Common myeloid progenitor, CD34-positive (primary cell): ENCODE results near the gene CFLAR.
"Not testable (repeated sequence)": the region's sequence is repeated elsewhere in the genome, so short reads cannot be mapped to it uniquely, and the experiment has no call there.

Experiments used
- CTCF ChIA-PET: fragments of 350-600 bp; sonication (Branson Sonifier 250); formaldehyde crosslinking; loops from one replicate; lab custom pipeline; 2021; ENCODE audit warnings: antibody characterized with exemption; lab: Charles Lee
- POLR2A ChIA-PET: fragments of 350-600 bp; sonication (Branson Sonifier 250); formaldehyde crosslinking; loops from one replicate; lab custom pipeline; 2021; ENCODE audit warnings: antibody characterized with exemption; lab: Charles Lee
- DNase-seq, 3 donors: peaks; one replicate each; pipeline versions ENCODE4 v3.0.0 to v3.0.0-alpha.2; 2013
- H3K27ac ChIP-seq, 2 experiments: 1 replicate in 1 of 2; 2 replicates in 1 of 2; pipeline ENCODE4 v1.7.0; 2013; ENCODE audit warnings: inconsistent platforms in 2 of 2, low read length in 2 of 2, mild to moderate bottlenecking in 2 of 2, low read depth in 1 of 2, moderate library complexity in 1 of 2; ENCODE audit not compliant: severe bottlenecking in 2 of 2, insufficient read depth in 1 of 2, poor library complexity in 1 of 2
- H3K27me3 ChIP-seq, 5 experiments: replicated peaks in 2 of 5; 1 replicate in 3 of 5; 2 replicates in 2 of 5; pipeline versions ENCODE4 v1.6.1 to v1.7.0; 2013; ENCODE audit warnings: low read length in 4 of 5, mild to moderate bottlenecking in 2 of 5, moderate library complexity in 2 of 5, inconsistent platforms in 1 of 5; ENCODE audit not compliant: insufficient read depth in 5 of 5, control insufficient read depth in 4 of 5
- H3K36me3 ChIP-seq, 4 experiments: 1 replicate in 2 of 4; 2 replicates in 2 of 4; pipeline versions ENCODE4 v1.6.1 to v1.7.0; 2013; ENCODE audit warnings: low read length in 3 of 4, control low read depth in 1 of 4, mild to moderate bottlenecking in 1 of 4; ENCODE audit not compliant: control insufficient read depth in 4 of 4, insufficient read depth in 4 of 4
- H3K4me1 ChIP-seq, 4 experiments: 1 replicate in 3 of 4; 2 replicates in 1 of 4; pipeline versions ENCODE4 v1.6.1 to v1.7.1; 2013; ENCODE audit warnings: low read length in 3 of 4, mild to moderate bottlenecking in 3 of 4, control low read depth in 1 of 4, inconsistent platforms in 1 of 4, moderate library complexity in 1 of 4; ENCODE audit not compliant: control insufficient read depth in 4 of 4, insufficient read depth in 4 of 4; ENCODE audit errors: control extremely low read depth in 1 of 4
- H3K4me3 ChIP-seq, 7 experiments: 1 replicate in 4 of 7; 2 replicates in 3 of 7; pipeline versions ENCODE4 v1.5.1 to v1.7.0; 2013; ENCODE audit warnings: mild to moderate bottlenecking in 7 of 7, low read length in 6 of 7, moderate library complexity in 6 of 7, inconsistent platforms in 2 of 7, low read depth in 2 of 7, control low read depth in 1 of 7; ENCODE audit not compliant: insufficient read depth in 4 of 7, control insufficient read depth in 1 of 7; ENCODE audit errors: extremely low read depth in 1 of 7
- H3K9me3 ChIP-seq, 5 experiments: 1 replicate in 4 of 5; 2 replicates in 1 of 5; pipeline versions ENCODE4 v1.6.1 to v1.7.1; 2013; ENCODE audit warnings: low read length in 4 of 5, mild to moderate bottlenecking in 2 of 5, inconsistent platforms in 1 of 5, low read depth in 1 of 5, moderate library complexity in 1 of 5; ENCODE audit not compliant: control insufficient read depth in 4 of 5, insufficient read depth in 2 of 5; ENCODE audit errors: control extremely low read depth in 1 of 5
- whole genome bisulfite sequencing: methylation state at CpG from one replicate; pipeline ENCODE4 v1.1.5; 2013; ENCODE audit not compliant: insufficient coverage; 5-methylcytosine and 5-hydroxymethylcytosine counted together

The CFLAR gene

GRCh38 chr2:201144101-201145051 is 28.4 kb downstream of the CFLAR start:
- Histone ChIP-seq H3K4me1 (peaks cover 0 to 5% (median 4%) of the 10 kb centered on the region in 4 experiments), H3K9me3 (no peaks in the 10 kb centered on the region), H3K27ac (no peak overlapping the region), H3K4me3 (no peak overlapping the region), H3K27me3 (no peaks in the 10 kb centered on the region), H3K36me3 (peaks cover 6 to 65% (median 30%) of the 10 kb centered on the region in 4 experiments)
- WGBS, result 100% methylated on average over 1 of the region's 5 CpGs
- no peak for DNase-seq
- CTCF ChIA-PET, result interaction anchor here (0.6 to 5.8 kb wide), 10 partner anchors 8 to 239 kb away, joined by 3 to 34 read pairs (median 6); no protein-coding TSS in a partner anchor
- POLR2A ChIA-PET, result interaction anchor here (0.6 kb wide), 1 partner anchor 292 kb away, joined by 3 read pairs; no protein-coding TSS in a partner anchor

DNA sequence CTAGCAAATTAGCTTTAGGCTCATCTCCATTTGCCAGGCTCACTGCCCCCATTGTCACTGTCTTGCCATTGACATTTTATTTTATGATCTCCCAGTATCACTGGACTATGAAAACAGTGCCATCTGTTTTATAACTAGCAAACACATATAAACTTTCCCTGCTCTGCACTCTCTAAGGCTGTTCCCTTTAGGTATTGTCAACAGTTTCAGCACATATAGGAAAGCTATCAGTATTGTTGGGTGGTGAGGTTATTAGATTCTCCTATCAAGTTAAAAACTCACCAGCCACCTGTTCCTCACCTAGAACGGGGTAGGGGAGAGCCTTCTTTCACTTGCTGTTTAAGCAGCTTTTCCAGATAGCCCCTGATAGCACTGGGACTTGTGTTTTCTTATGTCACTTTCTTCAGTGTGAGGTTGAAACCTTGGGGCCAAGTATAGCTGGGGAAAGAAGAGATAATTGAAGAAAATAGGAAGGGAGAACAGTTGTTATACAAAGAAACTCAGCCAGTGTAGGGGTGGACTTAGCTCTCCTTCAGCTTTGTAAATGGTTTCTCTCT is 32.5 kb downstream of the CFLAR start:
- DNase-seq, result no peak
- Histone ChIP-seq H3K4me1 (peaks cover 0 to 18% (median 10%) of the 10 kb centered on the region in 4 experiments), H3K9me3 (no peaks in the 10 kb centered on the region), H3K4me3 (no peak overlapping the region), H3K36me3 (peaks cover 10 to 71% (median 43%) of the 10 kb centered on the region in 4 experiments), H3K27ac (peak overlapping the region in 1 of 2 experiments; percentile 12), H3K27me3 (no peaks in the 10 kb centered on the region)
- CTCF ChIA-PET, result interaction anchor here (1.3 to 2.5 kb wide), 2 partner anchors 10 to 16 kb away, joined by 9 read pairs; no protein-coding TSS in a partner anchor
- WGBS, result no CpG with 5 or more reads among the region's 1 CpG
- POLR2A ChIA-PET, result no interaction called here

DNA sequence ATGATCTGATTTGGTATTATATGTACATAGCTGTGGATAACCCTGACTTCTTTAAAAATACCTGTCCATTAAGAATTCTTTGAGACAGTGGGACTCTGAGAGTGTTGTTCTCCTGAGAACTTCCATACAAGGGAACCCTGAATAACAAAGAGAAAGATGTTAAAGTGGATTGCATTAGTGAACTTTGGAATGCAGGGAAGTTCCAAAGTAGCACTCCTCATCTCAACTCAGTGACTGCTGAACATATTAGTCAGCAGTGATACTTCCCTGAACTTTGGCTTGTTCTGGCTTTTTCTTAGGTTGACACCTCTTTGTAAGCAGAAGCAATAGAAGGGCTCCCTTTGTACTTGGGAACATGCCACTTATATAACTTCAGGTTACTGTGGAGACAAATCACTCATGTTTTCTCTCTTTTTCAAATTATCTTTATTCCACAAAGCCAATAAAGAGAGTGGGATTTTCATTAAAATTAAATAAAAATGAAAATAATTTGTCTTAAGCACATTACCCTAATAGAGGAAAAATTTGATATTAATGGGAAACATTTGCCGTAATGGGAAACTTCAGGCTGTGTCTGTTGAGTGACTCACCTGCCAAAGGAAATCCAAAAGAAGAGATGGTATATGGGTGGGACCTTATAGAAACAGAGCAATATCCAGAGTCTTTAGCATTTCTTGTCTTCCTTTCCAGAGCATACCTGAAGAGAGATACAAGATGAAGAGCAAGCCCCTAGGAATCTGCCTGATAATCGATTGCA is 33.3 kb downstream of the CFLAR start:
- peaks cover 10 to 66% (median 42%) of the 10 kb centered on the region in 4 experiments for H3K36me3 ChIP-seq
- H3K9me3 ChIP-seq, result no peaks in the 10 kb centered on the region
- no peak for DNase-seq
- WGBS, result 94% methylated on average over 1 of the region's 2 CpGs
- no peaks in the 10 kb centered on the region for H3K27me3 ChIP-seq
- no peak overlapping the region for H3K27ac ChIP-seq
- POLR2A ChIA-PET, result no interaction called here
- H3K4me3 ChIP-seq, result no peak overlapping the region
- H3K4me1 ChIP-seq, result peaks cover 0 to 18% (median 10%) of the 10 kb centered on the region in 4 experiments
- CTCF ChIA-PET, result interaction anchor here (1.1 to 2.5 kb wide), 4 partner anchors 9 to 29 kb away, joined by 3 to 9 read pairs (median 7); no protein-coding TSS in a partner anchor

DNA sequence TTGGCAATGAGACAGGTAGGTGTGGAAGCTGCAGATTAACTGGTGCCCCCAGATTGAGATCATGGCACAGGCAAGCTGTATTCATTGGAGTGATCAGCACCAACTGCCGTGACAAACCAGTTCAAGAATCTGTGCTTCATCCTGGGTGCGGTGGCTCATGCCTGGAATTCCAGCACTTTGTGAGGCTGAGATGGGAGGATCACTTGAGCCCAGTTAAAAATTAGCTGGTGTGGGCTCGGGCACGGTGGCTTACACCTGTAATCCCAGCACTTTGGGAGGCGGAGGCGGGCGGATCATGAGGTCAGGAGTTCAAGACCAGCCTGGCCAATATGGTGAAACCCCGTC is 33.8 kb downstream of the CFLAR start:
- H3K9me3 ChIP-seq, H3K4me3 ChIP-seq, H3K27ac ChIP-seq, H3K27me3 ChIP-seq, DNase-seq, POLR2A ChIA-PET: not testable (repeated sequence)
- Histone ChIP-seq H3K36me3 (peaks cover 10 to 67% (median 45%) of the 10 kb centered on the region in 4 experiments), H3K4me1 (peaks cover 0 to 18% (median 11%) of the 10 kb centered on the region in 4 experiments)
- WGBS, result 100% methylated on average over 3 of the region's 8 CpGs
- CTCF ChIA-PET, result interaction anchor here (1.1 to 1.8 kb wide), 3 partner anchors 9 to 29 kb away, joined by 3 to 10 read pairs (median 5); no protein-coding TSS in a partner anchor

DNA sequence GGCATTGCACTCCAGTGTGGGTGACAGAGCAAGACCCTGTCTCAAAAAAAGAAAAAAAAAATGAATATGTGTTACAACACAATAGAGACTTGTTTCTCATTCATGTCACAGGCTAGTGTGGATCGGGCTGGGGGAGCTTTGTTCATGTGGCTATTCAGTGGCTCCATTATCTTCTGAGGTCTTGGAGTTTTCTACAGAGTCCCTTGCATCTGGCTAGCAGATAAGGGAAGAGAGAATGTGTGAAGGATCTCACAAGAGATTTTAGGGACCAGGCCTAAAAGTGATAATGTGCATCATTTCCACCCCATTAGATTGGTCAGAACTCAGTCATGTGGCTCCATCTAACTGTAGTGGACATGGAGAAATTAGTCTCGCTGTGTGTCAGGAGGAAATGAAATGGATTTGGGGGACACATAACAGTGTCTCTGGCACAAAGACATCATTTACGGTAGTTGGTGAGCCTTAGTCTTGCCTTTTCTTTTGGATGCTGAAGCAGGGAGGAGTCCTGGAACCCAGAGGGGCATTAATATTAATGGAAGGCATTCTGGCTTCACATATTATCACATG is 34.6 kb downstream of the CFLAR start:
- POLR2A ChIA-PET, result no interaction called here
- Histone ChIP-seq H3K27ac (no peak overlapping the region), H3K4me3 (no peak overlapping the region), H3K36me3 (peaks cover 10 to 63% (median 45%) of the 10 kb centered on the region in 4 experiments), H3K4me1 (peaks cover 0 to 18% (median 12%) of the 10 kb centered on the region in 4 experiments), H3K9me3 (no peaks in the 10 kb centered on the region), H3K27me3 (no peaks in the 10 kb centered on the region)
- CTCF ChIA-PET, result interaction anchor here (0.7 to 1.8 kb wide), 6 partner anchors 10 to 30 kb away, joined by 3 to 10 read pairs (median 4); no protein-coding TSS in a partner anchor
- 94% methylated on average over 3 of the region's 3 CpGs for WGBS
- no peak for DNase-seq

DNA sequence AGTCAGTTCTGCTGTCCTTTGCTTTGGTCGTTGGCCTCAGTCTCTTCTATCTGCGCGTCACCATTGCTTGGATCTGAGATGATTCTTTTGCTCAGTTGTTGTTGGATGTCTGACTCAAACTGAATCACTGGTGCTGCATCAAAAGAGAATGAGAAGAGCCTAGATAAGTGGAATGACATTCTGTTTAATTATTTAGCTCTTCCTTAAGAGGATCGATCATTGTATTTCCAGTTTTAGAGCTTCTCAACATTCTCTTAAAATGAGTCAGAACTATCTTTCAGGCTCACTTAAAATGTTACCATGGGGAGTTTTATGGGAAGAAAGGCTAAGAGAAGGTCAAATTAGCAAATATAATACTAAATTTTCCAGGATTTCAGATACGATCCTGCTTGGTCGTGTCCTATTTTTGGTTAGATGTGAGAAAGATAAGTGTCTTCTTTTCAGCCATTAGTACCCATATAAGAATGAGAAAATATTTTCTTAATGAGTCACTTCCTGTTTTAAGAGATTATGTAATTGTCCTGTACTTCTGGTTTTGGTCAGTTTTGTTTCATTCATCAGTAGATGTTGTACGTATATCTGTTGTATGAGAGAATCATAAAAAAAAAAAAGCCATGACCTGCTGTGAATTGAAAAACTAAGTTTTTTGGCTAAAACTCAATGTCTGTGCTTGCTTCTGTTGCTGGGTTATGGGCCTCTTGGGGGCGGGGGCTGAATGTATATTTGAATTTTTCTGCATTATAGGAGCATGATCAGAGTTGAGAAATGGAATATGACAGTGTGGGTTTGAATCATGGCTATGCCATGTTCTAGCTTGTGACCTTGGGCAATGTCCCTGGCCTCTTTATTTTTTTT is 35.4 kb downstream of the CFLAR start:
- Histone ChIP-seq H3K27ac (peak overlapping the region; percentile 29 to 76), H3K4me3 (no peak overlapping the region), H3K36me3 (peaks cover 10 to 69% (median 51%) of the 10 kb centered on the region in 4 experiments), H3K27me3 (no peaks in the 10 kb centered on the region), H3K9me3 (no peaks in the 10 kb centered on the region), H3K4me1 (peaks cover 0 to 24% (median 14%) of the 10 kb centered on the region in 4 experiments)
- POLR2A ChIA-PET, result no interaction called here
- CTCF ChIA-PET, result interaction anchor here (0.7 to 1.8 kb wide), 5 partner anchors 11 to 31 kb away, joined by 3 to 10 read pairs (median 5); no protein-coding TSS in a partner anchor
- DNase-seq, result peak; percentile 42 to 86 (median 77)
- WGBS, result 90% methylated on average over 4 of the region's 8 CpGs
